ENCODE measurements around the gene CDRT15. TPM values are rescaled to one million over a fixed set of nuclear protein-coding genes. Genes with fewer than 3 reads are reported as not detected.

CDRT15 gene
- total RNA-seq, 1 donor from 2014 or later: not detected

DNA sequence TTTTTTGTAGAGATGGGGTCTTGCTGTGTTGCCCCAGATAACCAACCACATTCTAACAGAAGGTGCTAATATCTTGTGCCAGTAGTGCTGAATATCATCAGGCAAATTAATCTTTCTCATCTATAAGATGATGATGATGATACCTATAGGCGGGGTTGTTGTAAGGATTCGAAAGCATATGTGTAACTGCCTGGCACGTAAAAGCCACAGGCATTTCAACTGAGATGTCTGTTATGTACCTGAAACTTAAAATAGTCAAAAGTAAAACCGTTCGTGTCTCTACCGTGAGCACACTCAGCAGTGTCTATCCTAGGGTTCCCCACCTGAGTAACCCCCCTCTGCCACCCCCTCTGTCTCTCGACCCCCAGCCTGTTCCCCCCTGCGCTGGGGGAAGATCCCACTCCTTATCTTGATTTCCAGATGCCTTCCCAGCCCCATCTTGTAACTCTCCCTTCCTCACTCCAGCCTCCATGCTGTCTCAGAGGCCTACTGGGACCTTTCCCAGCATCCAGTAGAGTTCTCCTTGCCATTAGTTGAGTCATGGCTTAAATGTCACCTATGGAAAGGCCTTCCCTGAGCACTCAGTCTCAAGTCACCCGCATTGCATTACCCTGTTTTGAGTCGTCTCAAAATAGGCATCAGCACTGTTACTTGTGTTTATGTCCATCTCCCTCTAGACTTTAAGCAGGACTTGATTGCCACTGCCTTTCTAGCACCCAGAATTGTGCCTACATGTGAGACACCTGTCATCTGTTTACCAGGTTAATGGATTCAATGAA lies 34.1 kb downstream of the CDRT15 start:
- TF ChIP-seq, protein P1, sequence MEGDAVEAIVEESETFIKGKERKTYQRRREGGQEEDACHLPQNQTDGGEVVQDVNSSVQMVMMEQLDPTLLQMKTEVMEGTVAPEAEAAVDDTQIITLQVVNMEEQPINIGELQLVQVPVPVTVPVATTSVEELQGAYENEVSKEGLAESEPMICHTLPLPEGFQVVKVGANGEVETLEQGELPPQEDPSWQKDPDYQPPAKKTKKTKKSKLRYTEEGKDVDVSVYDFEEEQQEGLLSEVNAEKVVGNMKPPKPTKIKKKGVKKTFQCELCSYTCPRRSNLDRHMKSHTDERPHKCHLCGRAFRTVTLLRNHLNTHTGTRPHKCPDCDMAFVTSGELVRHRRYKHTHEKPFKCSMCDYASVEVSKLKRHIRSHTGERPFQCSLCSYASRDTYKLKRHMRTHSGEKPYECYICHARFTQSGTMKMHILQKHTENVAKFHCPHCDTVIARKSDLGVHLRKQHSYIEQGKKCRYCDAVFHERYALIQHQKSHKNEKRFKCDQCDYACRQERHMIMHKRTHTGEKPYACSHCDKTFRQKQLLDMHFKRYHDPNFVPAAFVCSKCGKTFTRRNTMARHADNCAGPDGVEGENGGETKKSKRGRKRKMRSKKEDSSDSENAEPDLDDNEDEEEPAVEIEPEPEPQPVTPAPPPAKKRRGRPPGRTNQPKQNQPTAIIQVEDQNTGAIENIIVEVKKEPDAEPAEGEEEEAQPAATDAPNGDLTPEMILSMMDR (conservative IDR thresholded peaks at IDR 0.05): no peak
- H3K27ac Mint-ChIP-seq (ENCODE audit: unreplicated experiment): peak overlapping the region; percentile 35

DNA sequence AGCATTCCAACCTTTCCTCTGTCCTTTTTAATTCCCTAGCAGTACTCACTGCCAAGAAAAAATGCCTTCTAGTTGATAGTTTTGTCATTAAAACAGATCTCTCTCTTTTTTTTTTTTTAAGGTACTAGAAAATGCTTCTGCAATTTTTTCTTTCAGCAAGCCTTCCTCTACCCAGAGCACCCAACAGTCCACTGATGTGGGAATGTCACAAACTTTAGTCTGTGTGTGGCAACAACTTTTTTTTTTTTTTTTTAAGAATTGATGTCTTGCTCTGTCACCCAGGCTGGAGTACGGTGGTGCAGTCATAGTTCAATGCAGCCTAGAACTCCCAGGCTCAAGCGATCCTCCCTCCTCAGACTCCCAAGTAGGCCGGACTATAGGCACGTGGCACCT lies 34.7 kb downstream of the CDRT15 start:
- no peak for DNase-seq (ENCODE audit: low read depth, low spot score)
- Mint-ChIP-seq H3K4me1 (peaks cover 29% of the 10 kb centered on the region), H3K27me3 (ENCODE audit: low read depth) (no peaks in the 10 kb centered on the region), H3K9me3 (no peaks in the 10 kb centered on the region), H3K36me3 (ENCODE audit: low read depth) (peaks cover 11% of the 10 kb centered on the region), H3K4me3 (no peak overlapping the region), H3K27ac (ENCODE audit: unreplicated experiment) (no peak overlapping the region)
- TF ChIP-seq, protein P1 (conservative IDR thresholded peaks at IDR 0.05): no peak

More for the DNA sequence above, 34.1 kb downstream of the CDRT15 start:
- H3K36me3 Mint-ChIP-seq (ENCODE audit: low read depth): peaks cover 11% of the 10 kb centered on the region
- DNase-seq (ENCODE audit: low read depth, low spot score): no peak
- no peak overlapping the region for H3K4me3 Mint-ChIP-seq
- H3K4me1 Mint-ChIP-seq: peaks cover 29% of the 10 kb centered on the region
- H3K27me3 Mint-ChIP-seq (ENCODE audit: low read depth): no peaks in the 10 kb centered on the region
- no peaks in the 10 kb centered on the region for H3K9me3 Mint-ChIP-seq

DNA sequence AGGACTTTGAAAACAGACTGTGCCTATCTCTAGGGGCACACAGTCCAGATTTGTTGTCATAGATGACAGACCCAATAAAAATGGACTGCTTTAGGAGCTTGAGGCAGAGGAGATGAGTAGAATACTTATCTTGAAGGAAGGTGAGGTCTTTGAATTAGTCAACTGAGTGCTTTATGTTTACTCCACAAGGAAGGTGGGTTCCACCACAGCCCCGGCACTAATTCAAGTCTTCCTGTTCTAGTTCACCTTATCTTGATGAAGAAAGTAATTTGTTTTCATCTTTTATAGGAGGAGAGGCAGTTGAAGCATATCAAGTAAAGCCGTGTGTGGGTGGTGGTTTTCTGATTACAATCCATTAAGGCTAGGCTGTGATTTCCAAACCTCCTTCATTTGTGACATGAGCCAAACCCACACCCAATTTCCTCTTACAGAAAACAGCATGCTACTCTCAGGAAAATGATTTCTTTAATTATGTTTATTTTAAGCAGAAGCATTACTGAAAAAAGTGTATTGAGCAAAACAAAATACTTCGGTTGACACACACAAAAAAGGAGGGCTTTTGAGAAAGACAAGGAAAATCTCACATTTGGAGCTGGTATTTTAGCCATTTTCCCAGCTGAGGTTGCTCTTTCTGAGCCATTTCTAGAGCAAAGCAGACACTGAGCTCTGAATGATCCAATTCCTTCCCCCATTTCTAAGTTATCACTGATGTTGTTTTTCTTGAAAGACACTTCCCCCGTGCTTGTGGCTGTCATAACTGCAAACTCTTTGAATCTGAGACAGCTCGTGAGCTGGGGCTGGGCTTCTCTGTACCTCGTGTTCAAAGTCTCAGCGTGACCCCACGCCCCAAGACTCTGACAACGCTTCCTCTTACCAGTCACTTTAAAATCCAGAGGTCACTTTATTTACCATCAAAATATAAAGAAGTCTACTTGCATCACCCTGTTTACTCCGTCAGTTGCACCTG lies 35.4 kb downstream of the CDRT15 start:
- TF ChIP-seq, protein P1 (conservative IDR thresholded peaks at IDR 0.05): no peak
- DNase-seq (ENCODE audit: low read depth, low spot score): no peak
- Mint-ChIP-seq H3K27me3 (ENCODE audit: low read depth) (no peaks in the 10 kb centered on the region), H3K4me1 (peaks cover 29% of the 10 kb centered on the region), H3K4me3 (no peak overlapping the region), H3K27ac (ENCODE audit: unreplicated experiment) (no peak overlapping the region), H3K9me3 (no peaks in the 10 kb centered on the region), H3K36me3 (ENCODE audit: low read depth) (peaks cover 14% of the 10 kb centered on the region)

DNA sequence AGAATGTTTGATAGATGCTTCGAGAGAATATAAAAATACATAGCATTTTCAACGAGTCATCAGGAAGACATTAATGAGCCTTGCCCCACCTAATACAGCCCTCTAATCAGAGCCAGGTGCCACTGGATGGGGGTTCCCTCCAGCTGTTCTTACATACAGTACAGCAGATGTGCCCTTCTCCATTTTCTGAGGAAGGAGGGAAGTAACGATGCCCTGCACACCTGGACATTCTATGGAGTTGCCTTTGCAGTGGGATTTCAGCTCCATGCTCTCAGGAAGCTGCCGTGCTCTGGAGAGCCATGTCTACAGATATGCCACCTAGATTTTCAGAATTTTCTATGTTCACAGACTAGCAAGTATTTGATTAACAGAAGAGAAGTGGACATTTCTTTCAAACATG lies 36.3 kb downstream of the CDRT15 start:
- H3K27me3 Mint-ChIP-seq (ENCODE audit: low read depth): no peaks in the 10 kb centered on the region
- H3K36me3 Mint-ChIP-seq (ENCODE audit: low read depth): peaks cover 17% of the 10 kb centered on the region
- H3K4me3 Mint-ChIP-seq: no peak overlapping the region
- H3K27ac Mint-ChIP-seq (ENCODE audit: unreplicated experiment): peak overlapping the region; percentile 43
- TF ChIP-seq, protein P1 (conservative IDR thresholded peaks at IDR 0.05): no peak
- H3K9me3 Mint-ChIP-seq: no peaks in the 10 kb centered on the region
- no peak for DNase-seq (ENCODE audit: low read depth, low spot score)
- H3K4me1 Mint-ChIP-seq: peaks cover 29% of the 10 kb centered on the region

DNA sequence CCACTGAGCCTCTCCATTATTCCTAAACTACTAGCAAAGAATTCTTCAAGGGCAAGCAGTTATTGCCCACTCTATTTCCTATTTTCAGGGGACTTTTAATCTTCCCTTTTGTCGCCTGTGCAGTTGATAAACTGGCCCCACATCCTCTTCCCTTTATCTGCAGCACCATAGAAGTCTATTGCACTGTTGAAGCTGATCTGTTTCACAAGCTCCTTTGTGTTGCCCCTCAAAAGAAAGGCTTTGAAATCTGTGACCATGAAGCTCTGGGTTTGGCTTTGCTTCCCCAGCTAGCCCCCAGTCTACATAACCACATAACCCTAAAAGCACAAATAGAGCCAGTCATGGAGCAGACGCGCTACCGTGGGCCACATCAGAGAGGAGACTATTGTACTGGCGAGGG lies 37.1 kb downstream of the CDRT15 start:
- no peaks in the 10 kb centered on the region for H3K9me3 Mint-ChIP-seq
- no peak overlapping the region for H3K4me3 Mint-ChIP-seq
- no peak for DNase-seq (ENCODE audit: low read depth, low spot score)
- H3K27me3 Mint-ChIP-seq (ENCODE audit: low read depth): no peaks in the 10 kb centered on the region
- TF ChIP-seq, protein P1 (conservative IDR thresholded peaks at IDR 0.05): no peak
- no peak overlapping the region for H3K27ac Mint-ChIP-seq (ENCODE audit: unreplicated experiment)
- peaks cover 29% of the 10 kb centered on the region for H3K4me1 Mint-ChIP-seq
- H3K36me3 Mint-ChIP-seq (ENCODE audit: low read depth): peaks cover 17% of the 10 kb centered on the region

Measured in neural crest cell (in vitro differentiated cells).